Hematopoietic multipotent progenitor cell treated with erythropoietin and hydrocortisone succinate and interleukin-3 and kit ligand, for 15 days (in vitro differentiated cells): ENCODE results near the gene FBXL7.

ENCODE experiments used
- DNase-seq: peaks from one replicate; pipeline ENCODE4 v3.0.0-alpha.2; 2015; ENCODE audit warnings: low spot score

The FBXL7 gene

GRCh38 chr5:15774632-15775031 is 274.7 kb downstream of the FBXL7 start:
- DNase-seq, result no peak

GRCh38 chr5:15776346-15776745 is 276.4 kb downstream of the FBXL7 start:
- DNase-seq, result no peak

DNA sequence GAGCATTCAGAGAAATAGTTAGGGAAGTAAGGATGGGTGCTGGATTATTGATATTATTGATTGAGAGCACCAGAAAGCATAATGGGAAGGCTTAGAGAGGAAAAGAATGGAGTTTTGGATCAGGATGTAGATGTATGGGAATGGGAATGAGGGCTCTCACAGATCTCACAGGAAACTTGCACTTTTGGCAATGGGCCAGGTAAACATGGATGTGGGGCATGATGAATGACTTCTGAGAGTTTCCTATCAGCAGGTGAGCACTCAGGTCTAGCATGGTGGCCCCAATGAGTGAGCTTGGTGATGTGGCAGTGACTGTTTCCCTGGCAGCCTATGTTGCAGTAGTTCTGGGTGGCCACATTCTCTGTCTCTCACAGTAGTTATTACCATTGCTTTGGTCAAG is 283.8 kb downstream of the FBXL7 start:
- DNase-seq, result no peak

DNA sequence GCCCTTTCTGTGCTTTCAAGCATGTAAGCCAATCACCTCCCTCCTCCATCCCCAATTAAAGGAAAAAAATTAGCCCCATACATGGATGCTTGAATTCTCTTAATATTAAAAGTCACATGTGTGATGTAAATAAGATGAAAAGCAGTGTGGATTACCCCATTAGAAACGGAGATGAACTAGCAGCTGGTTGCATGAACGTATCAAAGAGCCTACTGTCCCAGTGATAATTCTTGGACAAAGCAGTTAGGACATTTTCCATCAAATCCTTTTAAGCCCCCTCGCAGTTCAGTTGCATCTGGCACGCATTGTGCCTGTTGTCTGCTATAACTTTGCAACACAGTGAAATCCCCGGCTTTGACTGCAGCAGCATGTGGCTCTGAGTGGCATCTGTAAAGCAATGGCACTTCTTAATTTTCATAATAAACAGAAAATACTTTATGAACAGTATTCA is 285.6 kb downstream of the FBXL7 start:
- DNase-seq, result no peak

DNA sequence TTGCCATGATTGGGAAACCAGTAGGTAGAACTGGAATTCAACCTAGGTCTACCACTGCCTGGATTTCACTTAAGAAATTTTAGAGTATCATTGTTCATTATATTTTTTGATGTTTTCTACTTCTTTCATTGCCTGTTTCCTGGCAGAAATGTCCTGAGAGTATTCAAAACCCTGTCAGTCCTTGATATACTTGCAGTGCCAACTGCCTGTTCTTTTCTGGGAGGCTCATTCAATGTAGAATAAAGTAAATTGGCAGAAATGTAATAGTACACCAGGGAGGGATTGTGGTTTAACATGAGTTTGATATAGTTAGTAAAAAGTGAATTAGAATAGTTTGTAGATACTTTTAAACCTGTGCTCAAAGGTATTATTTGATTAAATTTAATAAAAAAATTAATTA is 286.3 kb downstream of the FBXL7 start:
- DNase-seq, result no peak

DNA sequence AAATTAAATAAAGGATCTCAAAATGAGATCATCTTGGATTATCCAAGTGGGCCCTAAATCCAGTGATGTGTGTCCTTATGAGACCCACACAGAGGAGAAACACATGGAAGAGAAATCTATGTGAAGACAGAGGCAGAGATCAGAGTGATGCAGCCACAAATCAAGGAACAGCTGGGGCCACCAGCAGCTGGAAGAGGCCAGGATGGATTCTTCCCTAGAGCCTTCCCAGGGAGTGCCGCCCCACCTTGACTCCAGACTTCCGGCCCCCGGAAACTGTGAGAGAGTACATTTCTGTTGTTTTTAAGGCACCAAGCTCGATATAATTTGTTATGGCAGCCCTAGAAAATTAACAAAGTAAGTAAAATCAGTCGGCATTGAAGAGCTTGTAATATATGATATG is 286.9 kb downstream of the FBXL7 start:
- no peak for DNase-seq

DNA sequence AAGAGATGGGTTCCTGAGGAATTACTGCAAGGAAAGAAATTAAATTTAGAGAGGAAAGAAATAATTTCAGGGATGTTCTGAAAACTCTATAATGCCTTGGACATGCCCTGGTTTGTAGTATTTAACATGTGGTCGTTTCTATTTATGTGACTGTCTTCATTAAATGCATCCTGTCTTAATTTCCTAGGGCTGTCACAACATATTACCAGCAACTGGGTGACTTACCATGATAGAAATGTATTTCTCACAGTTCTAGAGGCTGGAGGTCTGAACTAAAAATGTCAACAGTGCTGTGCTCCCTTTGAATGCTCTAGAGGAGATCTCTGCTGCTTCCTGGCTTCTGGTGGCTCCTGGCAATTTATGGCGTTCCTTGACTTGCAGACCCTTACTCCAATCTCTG is 287.7 kb downstream of the FBXL7 start:
- DNase-seq, result no peak

GRCh38 chr5:15789642-15790041 is 289.7 kb downstream of the FBXL7 start:
- no peak for DNase-seq

- DNase-seq, result no peak
These were observed 290.6 kb downstream of the FBXL7 start for GRCh38 chr5:15790446-15791018.

- no peak for DNase-seq
These were observed 291.3 kb downstream of the FBXL7 start for GRCh38 chr5:15791274-15791673.

GRCh38 chr5:15791859-15792258 is 291.9 kb downstream of the FBXL7 start:
- no peak for DNase-seq

DNA sequence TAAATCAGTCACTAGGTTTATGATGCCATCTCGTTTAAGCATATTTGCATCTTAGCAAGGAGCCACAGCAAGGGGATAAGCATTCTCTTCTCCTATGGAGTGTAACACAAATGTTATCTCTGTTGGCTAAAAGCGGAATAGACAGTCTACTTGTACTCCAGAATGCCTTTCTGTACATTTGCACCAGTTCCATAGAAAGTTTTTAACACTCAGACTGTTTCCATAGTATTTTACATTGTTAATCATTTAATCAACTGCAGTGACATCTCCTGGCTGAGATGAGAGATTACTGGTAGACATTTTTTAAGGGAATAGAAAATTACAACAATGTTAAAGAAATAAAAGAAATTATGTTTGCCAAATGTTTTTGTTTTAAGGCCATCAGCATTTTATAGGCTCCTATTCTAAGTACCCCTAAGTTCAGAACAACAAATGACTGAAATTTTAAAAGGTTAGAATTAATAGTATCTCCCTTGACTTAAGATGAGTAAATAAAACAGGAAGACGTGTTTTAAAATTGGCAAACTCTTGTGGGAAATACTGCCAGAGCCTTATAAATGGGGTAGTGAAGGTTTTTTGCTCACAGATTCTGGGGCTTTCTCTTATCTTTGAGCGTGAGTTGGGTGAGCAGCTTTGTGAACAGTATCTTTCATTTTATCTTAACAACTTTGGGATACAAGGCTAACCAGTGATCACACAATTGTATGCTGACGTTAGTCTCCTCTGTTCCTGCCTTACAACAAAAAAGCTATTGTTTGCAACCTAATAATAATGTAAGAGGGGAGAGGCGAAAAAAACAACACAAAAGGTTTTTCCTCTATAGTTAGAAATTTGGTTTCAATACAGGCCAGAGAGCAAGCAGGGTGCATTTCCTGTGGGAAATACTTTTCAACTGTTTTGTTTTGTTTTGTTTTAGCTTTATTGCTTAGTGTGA is 294.3 kb downstream of the FBXL7 start:
- no peak for DNase-seq

DNA sequence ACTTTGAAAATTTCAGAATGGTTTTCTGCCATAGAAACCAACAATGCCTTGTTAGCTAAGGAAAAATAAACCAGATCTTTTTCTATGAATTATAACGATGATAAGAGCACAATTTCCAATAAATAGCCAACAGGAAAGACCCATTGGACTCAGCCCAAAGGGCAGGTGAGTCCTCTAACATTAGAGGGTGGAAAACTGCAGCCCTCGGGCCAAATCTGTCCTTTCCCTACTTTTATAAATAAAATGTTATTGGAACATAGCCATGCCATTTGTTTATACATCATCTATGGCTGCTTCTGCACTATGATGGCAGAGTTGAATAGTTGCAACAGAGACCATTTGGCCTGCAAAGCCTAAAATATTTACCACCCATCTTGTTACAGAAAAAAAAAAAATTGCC is 296.1 kb downstream of the FBXL7 start:
- DNase-seq, result no peak

GRCh38 chr5:15796557-15796956 is 296.6 kb downstream of the FBXL7 start:
- no peak for DNase-seq

- no peak for DNase-seq
These were observed 297.1 kb downstream of the FBXL7 start for GRCh38 chr5:15797116-15797515.

DNA sequence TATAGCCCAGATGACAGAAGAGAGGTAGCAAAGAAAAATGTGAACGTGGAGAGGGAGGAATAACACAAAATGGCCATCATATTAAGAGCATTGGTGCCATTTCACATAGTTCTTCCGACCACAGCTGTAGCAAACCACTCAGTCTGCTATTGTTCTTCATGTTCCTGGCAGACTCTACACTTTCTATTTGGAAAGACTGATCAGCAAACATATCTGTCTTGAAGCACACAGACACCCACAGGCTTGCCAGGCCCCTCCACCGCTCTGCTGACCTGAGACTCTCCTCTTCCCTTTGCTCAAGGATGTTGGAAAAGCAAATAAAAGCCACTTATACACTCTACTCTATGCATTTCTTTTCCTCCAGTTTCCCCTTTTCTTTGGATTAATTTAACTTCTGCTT is 298.0 kb downstream of the FBXL7 start:
- no peak for DNase-seq

GRCh38 chr5:15799014-15799413 is 299.0 kb downstream of the FBXL7 start:
- no peak for DNase-seq

- DNase-seq, result no peak
These were observed 299.6 kb downstream of the FBXL7 start for GRCh38 chr5:15799612-15800011.

- no peak for DNase-seq
These were observed 303.3 kb downstream of the FBXL7 start for GRCh38 chr5:15803280-15803679.

DNA sequence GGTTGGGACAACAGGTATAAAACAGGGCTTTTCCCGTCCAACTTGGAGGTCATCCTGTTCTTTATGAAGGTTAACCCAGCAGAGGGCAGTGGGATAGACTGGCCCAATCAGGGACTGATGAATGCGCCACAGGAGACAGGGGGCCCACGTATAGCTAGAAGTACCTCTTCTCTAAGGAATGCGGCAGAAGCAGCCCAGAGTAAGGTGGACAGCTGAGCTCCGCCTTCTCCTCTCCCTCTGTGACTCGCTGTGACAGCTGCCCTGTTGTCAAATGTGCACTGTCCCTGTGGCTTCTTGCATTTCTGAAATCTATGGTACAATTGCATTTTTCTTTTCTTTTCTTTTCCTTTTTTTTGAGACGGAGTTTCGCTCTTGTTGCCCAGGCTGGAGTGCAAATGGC is 306.6 kb downstream of the FBXL7 start:
- DNase-seq, result no peak

GRCh38 chr5:15807248-15807647 is 307.3 kb downstream of the FBXL7 start:
- no peak for DNase-seq

- DNase-seq, result no peak
These were observed 307.9 kb downstream of the FBXL7 start for GRCh38 chr5:15807871-15808270.

GRCh38 chr5:15808577-15808976 is 308.6 kb downstream of the FBXL7 start:
- no peak for DNase-seq

DNA sequence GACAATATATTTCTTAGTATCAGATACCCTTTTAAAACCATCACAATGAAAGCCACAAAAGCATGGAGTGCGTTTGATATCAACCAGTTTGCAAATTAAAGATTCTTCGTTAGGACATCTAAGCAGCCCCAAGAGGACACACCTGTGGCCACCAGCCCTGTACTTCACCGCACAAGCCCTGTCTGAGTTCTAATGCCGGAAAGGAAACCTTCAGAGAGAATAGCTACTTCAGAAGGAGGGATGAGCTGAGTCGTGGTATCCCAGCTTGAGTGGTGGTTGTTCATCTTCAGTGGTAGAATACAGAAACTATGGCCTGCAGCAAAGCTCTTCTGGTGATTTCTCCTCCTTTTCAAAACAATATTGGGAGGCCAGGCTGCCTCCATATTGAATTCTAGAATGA is 319.6 kb downstream of the FBXL7 start:
- no peak for DNase-seq
